GM13977 (cell line): Measurements from ENCODE around the gene TBC1D22A.
"Not testable (repeated sequence)": the region's sequence is repeated elsewhere in the genome, so short reads cannot be mapped to it uniquely, and the experiment has no call there.

Experiments used
- DNase-seq: peaks from one replicate; pipeline ENCODE4 v3.0.0; 2012; ENCODE audit warnings: low spot score
- CTCF ChIP-seq: IDR thresholded peaks from 2 replicates; pipeline ENCODE4 v1.5.1; 2012; ENCODE audit warnings: mild to moderate bottlenecking, control low read depth; ENCODE audit not compliant: insufficient read depth; ENCODE audit errors: extremely low read depth, missing control alignments
- in situ Hi-C: fragments of 300-500 bp; cut with MboI; formaldehyde crosslinking; loops from one replicate; pipeline ENCODE4 v1.12.0; 2022; ENCODE audit warnings: low sequenced_read_pairs, low pct_unique_long_range_greater_than_20kb, mixed read lengths, inconsistent platforms; ENCODE audit not compliant: unreplicated experiment

TBC1D22A gene

GRCh38 chr22:46815896-46816731 lies 53.7 kb downstream of the TBC1D22A start:
- DNase-seq, result no peak
- in situ Hi-C loops, result no loop called here
- no peak for TF ChIP-seq CTCF

- DNase-seq, in situ Hi-C loops: not testable (repeated sequence)
These were observed 54.9 kb downstream of the TBC1D22A start for GRCh38 chr22:46817390-46817789.

GRCh38 chr22:46823248-46823647 lies 60.8 kb downstream of the TBC1D22A start:
- no peak for DNase-seq
- no peak for TF ChIP-seq CTCF
- in situ Hi-C loops, result no loop called here

- in situ Hi-C loops, result no loop called here
- no peak for TF ChIP-seq CTCF
- DNase-seq, result no peak
These were observed 61.2 kb downstream of the TBC1D22A start for GRCh38 chr22:46823654-46824053.

GRCh38 chr22:46824344-46824909 lies 62.0 kb downstream of the TBC1D22A start:
- in situ Hi-C loops, result no loop called here
- no peak for TF ChIP-seq CTCF
- no peak for DNase-seq

- DNase-seq, result no peak
- in situ Hi-C loops, result no loop called here
- no peak for TF ChIP-seq CTCF
These were observed 62.6 kb downstream of the TBC1D22A start for GRCh38 chr22:46824980-46825544.
